ENCODE measurements around the gene KRTAP10-6.

DNA sequence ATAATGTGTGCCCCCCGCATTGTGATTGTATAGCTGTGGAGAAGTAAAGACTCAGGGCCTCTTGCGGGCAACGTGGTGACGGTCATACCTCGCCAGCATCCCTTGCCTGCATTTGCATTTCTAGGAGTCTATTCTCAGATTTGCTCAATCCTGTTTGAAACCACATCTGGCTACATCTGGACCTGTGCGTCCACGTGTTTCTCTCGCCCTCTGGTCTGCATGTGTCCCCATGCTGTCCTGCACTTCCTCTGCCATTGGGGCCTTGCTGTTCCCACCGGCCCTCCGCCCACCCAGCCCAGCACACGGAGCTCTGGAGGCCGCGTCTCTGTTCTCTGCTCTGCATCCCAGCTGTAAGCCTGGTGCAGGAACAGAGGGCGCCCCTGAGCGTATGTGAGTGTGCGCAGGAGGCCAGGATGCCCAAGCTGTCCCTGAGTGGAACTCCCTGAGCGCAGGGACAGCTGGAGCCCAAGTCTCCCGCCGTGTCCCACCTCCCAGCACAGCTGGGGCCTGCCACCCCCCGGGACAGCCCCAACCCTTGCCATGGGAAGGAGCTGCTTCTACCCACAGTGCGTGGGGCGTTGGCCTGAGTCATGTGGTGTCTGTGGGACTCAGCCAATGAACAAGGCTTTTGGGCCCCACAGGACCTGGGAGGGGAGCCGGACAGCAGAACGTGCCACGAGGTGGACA is 42.6 kb downstream of the KRTAP10-6 start:
- TF ChIP-seq RFX5 (IDR thresholded peaks at IDR 0.05; ENCODE audit: low read length): no peak
- TF ChIP-seq, protein P1, sequence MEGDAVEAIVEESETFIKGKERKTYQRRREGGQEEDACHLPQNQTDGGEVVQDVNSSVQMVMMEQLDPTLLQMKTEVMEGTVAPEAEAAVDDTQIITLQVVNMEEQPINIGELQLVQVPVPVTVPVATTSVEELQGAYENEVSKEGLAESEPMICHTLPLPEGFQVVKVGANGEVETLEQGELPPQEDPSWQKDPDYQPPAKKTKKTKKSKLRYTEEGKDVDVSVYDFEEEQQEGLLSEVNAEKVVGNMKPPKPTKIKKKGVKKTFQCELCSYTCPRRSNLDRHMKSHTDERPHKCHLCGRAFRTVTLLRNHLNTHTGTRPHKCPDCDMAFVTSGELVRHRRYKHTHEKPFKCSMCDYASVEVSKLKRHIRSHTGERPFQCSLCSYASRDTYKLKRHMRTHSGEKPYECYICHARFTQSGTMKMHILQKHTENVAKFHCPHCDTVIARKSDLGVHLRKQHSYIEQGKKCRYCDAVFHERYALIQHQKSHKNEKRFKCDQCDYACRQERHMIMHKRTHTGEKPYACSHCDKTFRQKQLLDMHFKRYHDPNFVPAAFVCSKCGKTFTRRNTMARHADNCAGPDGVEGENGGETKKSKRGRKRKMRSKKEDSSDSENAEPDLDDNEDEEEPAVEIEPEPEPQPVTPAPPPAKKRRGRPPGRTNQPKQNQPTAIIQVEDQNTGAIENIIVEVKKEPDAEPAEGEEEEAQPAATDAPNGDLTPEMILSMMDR (IDR thresholded peaks at IDR 0.05): no peak
